ENCODE measurements around the gene RRAS.

RRAS gene

GRCh38 chr19:49677231-49677900, 37.4 kb upstream of the RRAS start, which contains the start of gene PRMT1:
PRMT1 (plus strand) TSS chr19:49677271; CDS start chr19:49677281, 10 bp downstream.
- peak in 1 of 2 donors; percentile 52 for DNase-seq (ENCODE audit: low read depth in 1 of 2, low spot score in 1 of 2)

GRCh38 chr19:49676784-49677230, 36.9 kb upstream of the RRAS start:
- DNase-seq (ENCODE audit: low read depth in 1 of 2, low spot score in 1 of 2): peak; percentile 94 to 96

GRCh38 chr19:49676136-49676783, 36.3 kb upstream of the RRAS start:
- DNase-seq (ENCODE audit: low read depth in 1 of 2, low spot score in 1 of 2): no peak

GRCh38 chr19:49672131-49672919, 32.4 kb upstream of the RRAS start:
- peak; percentile 58 to 68 for DNase-seq (ENCODE audit: low read depth in 1 of 2, low spot score in 1 of 2)

- DNase-seq (ENCODE audit: low read depth in 1 of 2, low spot score in 1 of 2): no peak
Observed at GRCh38 chr19:49669516-49669915, 29.6 kb upstream of the RRAS start.

- DNase-seq (ENCODE audit: low read depth in 1 of 2, low spot score in 1 of 2): no peak
Observed at GRCh38 chr19:49667473-49667872, 27.5 kb upstream of the RRAS start.

- DNase-seq (ENCODE audit: low read depth in 1 of 2, low spot score in 1 of 2): no peak
Observed at GRCh38 chr19:49666120-49666444, 26.1 kb upstream of the RRAS start.

- peak; percentile 98 for DNase-seq (ENCODE audit: low read depth in 1 of 2, low spot score in 1 of 2)
Observed at GRCh38 chr19:49665351-49666119, 25.6 kb upstream of the RRAS start, which contains the start of the genes BCL2L12 and IRF3. BCL2L12 (plus strand) TSS chr19:49665933; CDS start chr19:49666693, 760 bp downstream. IRF3 (minus strand) TSS chr19:49665857; CDS start chr19:49664838, 1,019 bp downstream.

GRCh38 chr19:49665036-49665350, 25.1 kb upstream of the RRAS start:
- DNase-seq (ENCODE audit: low read depth in 1 of 2, low spot score in 1 of 2): no peak

- DNase-seq (ENCODE audit: low read depth in 1 of 2, low spot score in 1 of 2): peak; percentile 85 to 93
Observed at GRCh38 chr19:49664171-49665035, 24.5 kb upstream of the RRAS start.

- DNase-seq (ENCODE audit: low read depth in 1 of 2, low spot score in 1 of 2): no peak
Observed at GRCh38 chr19:49663224-49663623, 23.3 kb upstream of the RRAS start.

GRCh38 chr19:49662011-49662410, 22.1 kb upstream of the RRAS start:
- DNase-seq (ENCODE audit: low read depth in 1 of 2, low spot score in 1 of 2): no peak

GRCh38 chr19:49660338-49660961, 20.5 kb upstream of the RRAS start:
- no peak for DNase-seq (ENCODE audit: low read depth in 1 of 2, low spot score in 1 of 2)

GRCh38 chr19:49658566-49659442, 18.9 kb upstream of the RRAS start:
- no peak for DNase-seq (ENCODE audit: low read depth in 1 of 2, low spot score in 1 of 2)

- DNase-seq (ENCODE audit: low read depth in 1 of 2, low spot score in 1 of 2): no peak
Observed at GRCh38 chr19:49658139-49658517, 18.2 kb upstream of the RRAS start.

- no peak for DNase-seq (ENCODE audit: low read depth in 1 of 2, low spot score in 1 of 2)
Observed at GRCh38 chr19:49657493-49658138, 17.7 kb upstream of the RRAS start.

- DNase-seq (ENCODE audit: low read depth in 1 of 2, low spot score in 1 of 2): no peak
Observed at GRCh38 chr19:49656456-49657109, 16.6 kb upstream of the RRAS start.
